GM20431 (cell line): ENCODE results near the gene LRRC72.

Experiments
- in situ Hi-C: fragments of 300-500 bp; cut with MseI, MboI; formaldehyde crosslinking; loops from one replicate; pipeline ENCODE4 v1.15.0; 2020; ENCODE audit warnings: low sequenced_read_pairs; ENCODE audit not compliant: unreplicated experiment

The LRRC72 gene

DNA sequence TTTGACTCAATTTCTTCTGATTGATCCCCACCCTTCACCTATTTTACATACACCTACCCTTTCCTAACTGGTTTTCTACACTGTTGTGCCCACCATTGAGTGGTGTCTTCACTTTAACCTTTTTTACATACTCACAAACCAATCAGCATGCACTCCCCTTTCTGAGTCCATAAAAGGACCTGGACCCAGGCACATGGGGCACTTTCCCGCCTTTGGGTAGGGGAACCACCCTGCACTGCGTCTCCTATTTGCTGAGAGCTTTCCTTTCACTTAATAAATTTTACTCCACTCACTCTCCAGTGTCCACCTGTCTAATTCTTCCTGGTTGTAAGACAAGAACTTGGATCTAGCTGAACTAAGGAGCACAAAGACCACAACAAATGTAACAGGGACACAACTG, 85.1 kb downstream of the LRRC72 start:
- in situ Hi-C loops: no loop called here

DNA sequence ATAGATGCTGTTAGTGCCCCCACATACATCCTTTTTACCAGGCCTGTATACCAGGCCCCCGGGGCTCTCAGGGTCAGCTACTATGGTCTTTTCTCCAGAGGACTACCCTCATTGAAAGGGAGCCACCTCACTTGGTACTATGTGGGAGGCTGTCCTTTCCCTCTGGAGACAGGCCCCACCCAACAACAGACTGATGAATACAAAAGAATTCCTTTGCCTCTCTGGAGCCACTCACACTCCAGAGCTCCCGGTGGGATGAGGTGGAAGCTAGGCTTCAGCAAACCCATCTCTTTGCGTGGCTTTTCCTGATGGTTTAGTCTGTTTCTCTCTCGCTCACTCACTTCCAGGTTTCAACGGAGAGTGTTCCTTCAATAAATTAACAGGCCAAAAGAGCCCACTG, 88.6 kb downstream of the LRRC72 start:
- in situ Hi-C loops: no loop called here

DNA sequence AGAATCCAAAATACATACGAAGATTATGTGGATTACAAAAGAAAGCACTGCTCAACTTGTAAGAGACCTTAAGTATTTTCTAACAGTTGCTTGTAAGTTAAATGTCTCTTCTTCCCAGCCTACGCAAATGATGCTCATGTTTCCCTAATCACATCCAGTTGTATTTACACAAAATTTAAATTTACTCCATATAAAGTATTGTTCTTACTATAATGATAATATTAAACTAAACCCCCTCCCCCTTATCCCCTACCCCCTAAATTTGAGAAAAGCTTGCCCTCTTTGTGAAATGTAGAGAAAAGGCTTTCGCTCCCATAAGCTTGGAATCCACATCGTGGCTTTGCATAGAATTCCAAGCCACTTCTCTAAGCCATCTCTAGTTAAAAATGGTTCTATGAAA, 89.5 kb downstream of the LRRC72 start:
- in situ Hi-C loops: no loop called here

DNA sequence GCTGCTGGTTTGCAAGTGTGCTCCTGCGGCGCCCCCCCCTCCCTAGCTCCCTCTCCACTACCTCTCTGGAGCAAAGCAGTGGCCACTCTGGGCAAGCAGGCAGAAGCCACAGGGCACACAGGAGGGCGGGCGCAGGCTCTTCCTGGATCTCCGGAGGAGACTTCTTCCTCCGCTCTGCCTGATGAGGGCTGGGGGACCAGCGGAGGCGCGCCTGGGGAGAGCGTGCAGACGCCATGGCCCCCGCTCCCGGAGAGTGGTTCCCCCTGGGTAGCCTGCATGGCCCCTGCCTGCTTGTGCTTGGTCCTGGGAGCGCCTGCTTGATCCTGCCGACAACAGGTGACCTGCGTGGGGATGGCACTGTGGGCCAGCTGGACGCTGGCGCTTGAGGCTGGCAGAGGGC, 89.9 kb downstream of the LRRC72 start:
- in situ Hi-C loops: no loop called here

DNA sequence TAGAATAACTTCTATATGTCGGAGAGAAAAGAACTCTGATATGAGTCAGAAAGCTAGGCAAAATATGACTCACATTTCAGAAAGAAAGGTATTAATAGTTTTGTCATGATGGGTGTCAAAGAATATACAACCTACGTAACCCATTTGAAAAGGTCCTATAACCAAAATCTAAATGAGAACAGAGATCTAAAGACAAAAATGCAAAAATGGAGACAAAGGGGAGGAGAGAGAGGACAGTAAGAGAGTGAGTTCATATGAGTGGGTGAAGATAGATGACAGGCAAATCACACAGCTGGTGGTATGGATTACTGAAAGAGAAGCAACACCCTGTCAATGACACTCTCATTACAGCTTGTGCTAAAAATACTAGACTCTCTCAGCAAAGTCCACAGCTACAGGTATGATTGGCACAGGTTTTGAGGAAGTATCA, 93.4 kb downstream of the LRRC72 start:
- in situ Hi-C loops: no loop called here

DNA sequence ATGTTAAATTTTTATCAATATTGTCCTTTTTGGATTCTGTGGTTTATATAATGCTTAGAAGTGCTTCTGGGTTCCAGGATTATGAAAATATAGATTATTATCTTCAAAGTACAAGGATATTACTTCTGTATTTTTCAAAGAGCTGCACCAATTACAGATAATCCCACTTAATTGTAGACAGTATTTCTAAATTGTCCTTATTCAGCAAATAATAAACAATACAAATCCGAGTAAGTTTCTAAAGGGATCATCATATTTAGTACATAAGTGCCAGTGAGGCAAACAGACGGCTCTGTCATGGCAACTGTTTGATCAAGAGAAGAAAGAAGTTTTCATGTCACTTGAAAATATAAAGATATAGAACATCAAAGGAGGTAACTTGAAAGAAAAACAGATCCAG, 99.8 kb downstream of the LRRC72 start:
- in situ Hi-C loops: no loop called here

DNA sequence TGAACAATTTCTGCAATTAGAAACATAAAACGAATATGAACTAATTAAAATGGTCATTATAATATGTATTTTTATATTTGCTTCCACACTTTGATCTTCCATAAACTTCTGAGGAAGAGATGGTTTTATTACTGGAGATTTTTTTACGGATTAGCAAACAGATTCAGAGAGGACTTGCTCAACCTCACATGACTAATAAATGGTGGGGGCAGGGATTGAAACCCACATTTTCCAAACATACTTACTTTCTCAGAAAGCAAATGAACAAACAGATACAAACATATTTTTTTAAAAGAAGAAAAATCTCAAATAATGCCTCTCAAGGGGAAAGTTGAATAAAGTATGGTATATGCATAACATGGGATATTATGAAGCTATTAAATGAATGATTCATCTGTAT, 100.6 kb downstream of the LRRC72 start:
- in situ Hi-C loops: no loop called here

DNA sequence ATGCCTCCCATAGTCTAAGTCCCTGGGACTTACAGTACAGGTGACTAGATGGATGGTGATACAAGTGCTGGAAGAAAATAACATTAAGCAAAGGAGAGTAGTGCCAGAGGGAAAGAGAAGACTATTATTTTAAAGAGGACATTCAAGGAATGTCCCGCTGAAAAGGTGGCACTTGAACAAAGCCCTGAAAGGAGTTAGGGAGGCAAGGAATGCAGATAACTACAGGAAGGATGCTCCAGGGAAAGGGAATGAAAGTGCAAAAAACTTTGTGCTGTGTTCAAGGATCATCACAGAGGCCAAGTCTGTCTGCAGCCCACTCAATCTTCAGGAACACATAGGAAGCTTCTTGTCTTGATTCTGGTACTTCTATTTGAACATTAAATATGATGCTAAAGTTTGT, 104.0 kb downstream of the LRRC72 start:
- in situ Hi-C loops: no loop called here
